Spinal cord (tissue), 10 donors: ENCODE data around the gene ZNF580. TPM values are rescaled to one million over a fixed set of nuclear protein-coding genes. Genes with fewer than 3 reads are reported as not detected.

Source experiments
- DNase-seq, 6 donors: peaks; one replicate each; pipeline versions ENCODE4 v3.0.0 to v3.0.0-alpha.2; 2013 to 2015; ENCODE audit warnings: low spot score in 6 of 6, low read depth in 4 of 6
- H3K27ac ChIP-seq: one replicate; pipeline ENCODE4 v1.5.1; 2013; ENCODE audit warnings: low read depth, low read length, control low read depth
- H3K27me3 ChIP-seq: one replicate; pipeline ENCODE4 v1.6.1; 2013; ENCODE audit warnings: low read length; ENCODE audit not compliant: control insufficient read depth, insufficient read depth
- H3K36me3 ChIP-seq: one replicate; pipeline ENCODE4 v1.6.1; 2013; ENCODE audit warnings: low read length; ENCODE audit not compliant: control insufficient read depth, insufficient read depth
- H3K4me1 ChIP-seq: one replicate; pipeline ENCODE4 v1.6.1; 2013; ENCODE audit warnings: low read length; ENCODE audit not compliant: control insufficient read depth, insufficient read depth
- H3K4me3 ChIP-seq: one replicate; pipeline ENCODE4 v1.5.1; 2013; ENCODE audit warnings: low read depth, low read length, control low read depth
- H3K9me3 ChIP-seq: one replicate; pipeline ENCODE4 v1.6.1; 2013; ENCODE audit warnings: low read length; ENCODE audit not compliant: control insufficient read depth, insufficient read depth
- WGBS: methylation state at CpG from one replicate; pipeline ENCODE4 v1.1.5; 2013; ENCODE audit warnings: missing lambda C conversion rate; ENCODE audit not compliant: insufficient coverage; 5-methylcytosine and 5-hydroxymethylcytosine counted together
- polyA plus RNA-seq, 2 donors: library from polyadenylated mRNA; unstranded; fragments of 120-200 nt; gene quantifications; one replicate each; pipeline ENCODE4 v1.2.1, GENCODE V29; 2013; ENCODE audit not compliant: insufficient read length in 2 of 2
- total RNA-seq, 2 donors: library from RNA; depleted of rRNA in 1 of 2; stranded (reverse); fragments of 120-200 nt in 1 of 2; fragments of >200 nt in 1 of 2; gene quantifications; one replicate each; pipeline versions ENCODE4 v1.2.3 to v1.2.4, GENCODE V29; 2013 to 2014
- donor health status: healthy.

ZNF580 gene
- total and polyA plus RNA-seq, 4 donors: 3.5 to 71.7 (median 38.7) TPM

GRCh38 chr19:55680339-55681130 is 39.7 kb downstream of the ZNF580 start:
- 98% methylated on average over 18 of the region's 20 CpGs for WGBS
- Histone ChIP-seq H3K4me3 (no peak overlapping the region), H3K27me3 (no peaks in the 10 kb centered on the region), H3K27ac (no peak overlapping the region), H3K4me1 (peaks cover 19% of the 10 kb centered on the region), H3K36me3 (peaks cover 80% of the 10 kb centered on the region), H3K9me3 (no peaks in the 10 kb centered on the region)
- no peak for DNase-seq

GRCh38 chr19:55681131-55682092 is 40.6 kb downstream of the ZNF580 start:
- peaks cover 89% of the 10 kb centered on the region for H3K36me3 ChIP-seq
- no peak for DNase-seq

DNA sequence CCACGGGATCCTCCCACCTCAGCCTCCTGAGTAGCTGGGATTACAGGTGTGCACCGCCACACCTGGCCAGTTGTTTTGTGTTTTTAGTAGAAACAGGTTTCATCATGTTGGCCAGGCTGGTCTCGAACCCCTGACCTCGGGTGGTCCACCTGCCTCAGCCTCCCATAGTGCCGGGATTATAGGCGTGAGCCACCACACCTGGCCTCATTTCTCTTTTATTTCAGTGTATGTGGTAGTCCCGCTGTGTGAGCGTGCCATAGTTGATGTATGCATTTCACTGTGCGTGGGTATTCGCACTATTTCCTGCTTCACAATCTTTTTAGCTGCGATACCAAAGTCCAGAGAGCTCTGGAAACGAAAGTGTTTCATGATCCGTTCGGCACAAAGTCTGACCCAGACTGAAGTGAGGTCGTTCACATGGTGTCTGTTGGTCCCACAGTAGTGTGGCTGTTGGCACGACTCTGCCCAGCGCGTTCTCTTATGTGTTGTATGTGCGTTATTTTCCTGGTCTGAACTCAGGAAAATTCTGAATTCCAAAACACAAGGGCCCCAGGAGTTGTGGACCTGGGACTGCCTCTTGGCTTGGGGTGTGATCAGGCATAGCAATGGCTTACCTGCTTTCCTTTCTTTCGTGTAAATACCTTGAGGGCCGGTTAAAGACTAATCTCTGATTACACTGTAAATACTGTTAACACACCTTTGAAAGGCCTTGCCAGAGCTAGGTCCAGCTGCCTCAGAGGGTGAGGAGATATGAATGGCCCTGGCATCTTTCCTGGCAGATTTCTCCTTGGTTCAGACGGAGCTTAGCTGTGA is 42.9 kb downstream of the ZNF580 start:
- 92% methylated on average over 17 of the region's 22 CpGs for WGBS

More at GRCh38 chr19:55681131-55682092, 40.6 kb downstream of the ZNF580 start:
- no peak overlapping the region for H3K27ac ChIP-seq
- no peaks in the 10 kb centered on the region for H3K9me3 ChIP-seq
- H3K27me3 ChIP-seq: no peaks in the 10 kb centered on the region
- H3K4me1 ChIP-seq: peaks cover 14% of the 10 kb centered on the region
- H3K4me3 ChIP-seq: no peak overlapping the region
- 82% methylated on average over 2 of the region's 9 CpGs for WGBS

DNA sequence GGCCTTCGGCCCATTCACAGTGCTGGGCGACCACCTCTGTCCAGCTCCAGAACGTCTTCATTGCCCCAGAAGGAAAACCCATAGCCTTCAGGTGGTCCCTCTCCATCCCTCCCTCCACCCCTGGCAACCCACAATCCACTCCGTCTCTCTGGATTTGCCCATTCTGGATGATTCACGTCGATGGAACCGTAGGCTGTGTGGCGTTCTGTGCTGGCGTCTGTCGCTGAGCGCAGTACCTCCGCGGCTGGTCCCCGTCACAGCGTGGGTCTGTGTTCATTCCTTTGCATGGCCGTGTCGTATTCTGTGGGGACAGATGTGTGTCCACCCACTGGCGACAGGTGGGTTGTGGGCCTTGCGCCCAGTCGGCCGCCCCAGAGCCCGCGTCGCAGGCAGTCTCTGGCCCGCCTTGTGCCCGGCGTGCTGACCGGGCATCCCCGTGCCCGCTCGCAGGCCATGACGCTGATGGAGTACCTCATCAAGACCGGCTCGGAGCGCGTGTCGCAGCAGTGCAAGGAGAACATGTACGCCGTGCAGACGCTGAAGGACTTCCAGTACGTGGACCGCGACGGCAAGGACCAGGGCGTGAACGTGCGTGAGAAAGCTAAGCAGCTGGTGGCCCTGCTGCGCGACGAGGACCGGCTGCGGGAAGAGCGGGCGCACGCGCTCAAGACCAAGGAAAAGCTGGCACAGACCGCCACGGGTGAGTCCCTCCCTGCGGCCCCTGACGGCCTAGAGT is 44.3 kb downstream of the ZNF580 start:
- no peak overlapping the region for H3K27ac ChIP-seq
- peaks cover 95% of the 10 kb centered on the region for H3K36me3 ChIP-seq
- DNase-seq: no peak
- H3K4me3 ChIP-seq: no peak overlapping the region
- no peaks in the 10 kb centered on the region for H3K27me3 ChIP-seq
- no peaks in the 10 kb centered on the region for H3K4me1 ChIP-seq
- no peaks in the 10 kb centered on the region for H3K9me3 ChIP-seq
- WGBS: 97% methylated on average over 59 of the region's 60 CpGs

More for the DNA sequence above, 42.9 kb downstream of the ZNF580 start:
- no peak overlapping the region for H3K27ac ChIP-seq
- peaks cover 1% of the 10 kb centered on the region for H3K4me1 ChIP-seq
- H3K36me3 ChIP-seq: peaks cover 95% of the 10 kb centered on the region
- H3K27me3 ChIP-seq: no peaks in the 10 kb centered on the region
- no peak overlapping the region for H3K4me3 ChIP-seq
- DNase-seq: no peak
- no peaks in the 10 kb centered on the region for H3K9me3 ChIP-seq

DNA sequence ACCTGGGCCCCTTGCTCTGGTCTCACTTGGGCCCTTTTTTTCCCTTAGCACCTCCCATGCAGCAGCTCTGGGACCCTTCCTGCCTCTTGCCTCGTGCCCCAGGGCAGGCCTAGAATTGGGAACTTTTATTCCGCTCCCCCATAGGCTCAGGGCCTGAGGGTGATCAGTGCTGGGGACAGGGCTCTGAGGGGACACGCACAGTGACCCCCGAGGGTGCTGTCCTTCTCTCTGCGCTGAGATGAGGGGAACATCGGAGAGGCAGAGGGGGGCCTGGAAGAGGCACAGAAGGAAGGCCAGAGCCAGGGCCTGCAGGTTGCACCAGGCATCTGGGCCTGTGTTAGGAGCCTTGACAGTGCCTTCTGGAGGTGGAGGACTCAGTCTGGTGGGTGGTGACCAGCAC is 45.0 kb downstream of the ZNF580 start:
- Histone ChIP-seq H3K4me1 (no peaks in the 10 kb centered on the region), H3K27me3 (no peaks in the 10 kb centered on the region), H3K9me3 (no peaks in the 10 kb centered on the region), H3K36me3 (peaks cover 95% of the 10 kb centered on the region), H3K27ac (no peak overlapping the region), H3K4me3 (no peak overlapping the region)
- no peak for DNase-seq
- 96% methylated on average over 6 of the region's 6 CpGs for WGBS

- 94% methylated on average over 28 of the region's 29 CpGs for whole genome bisulfite sequencing
- Histone ChIP-seq H3K36me3 (peaks cover 97% of the 10 kb centered on the region), H3K27ac (no peak overlapping the region), H3K27me3 (no peaks in the 10 kb centered on the region), H3K9me3 (no peaks in the 10 kb centered on the region), H3K4me1 (no peaks in the 10 kb centered on the region), H3K4me3 (no peak overlapping the region)
- DNase-seq: no peak
Measured at GRCh38 chr19:55686311-55687050, 45.7 kb downstream of the ZNF580 start.

DNA sequence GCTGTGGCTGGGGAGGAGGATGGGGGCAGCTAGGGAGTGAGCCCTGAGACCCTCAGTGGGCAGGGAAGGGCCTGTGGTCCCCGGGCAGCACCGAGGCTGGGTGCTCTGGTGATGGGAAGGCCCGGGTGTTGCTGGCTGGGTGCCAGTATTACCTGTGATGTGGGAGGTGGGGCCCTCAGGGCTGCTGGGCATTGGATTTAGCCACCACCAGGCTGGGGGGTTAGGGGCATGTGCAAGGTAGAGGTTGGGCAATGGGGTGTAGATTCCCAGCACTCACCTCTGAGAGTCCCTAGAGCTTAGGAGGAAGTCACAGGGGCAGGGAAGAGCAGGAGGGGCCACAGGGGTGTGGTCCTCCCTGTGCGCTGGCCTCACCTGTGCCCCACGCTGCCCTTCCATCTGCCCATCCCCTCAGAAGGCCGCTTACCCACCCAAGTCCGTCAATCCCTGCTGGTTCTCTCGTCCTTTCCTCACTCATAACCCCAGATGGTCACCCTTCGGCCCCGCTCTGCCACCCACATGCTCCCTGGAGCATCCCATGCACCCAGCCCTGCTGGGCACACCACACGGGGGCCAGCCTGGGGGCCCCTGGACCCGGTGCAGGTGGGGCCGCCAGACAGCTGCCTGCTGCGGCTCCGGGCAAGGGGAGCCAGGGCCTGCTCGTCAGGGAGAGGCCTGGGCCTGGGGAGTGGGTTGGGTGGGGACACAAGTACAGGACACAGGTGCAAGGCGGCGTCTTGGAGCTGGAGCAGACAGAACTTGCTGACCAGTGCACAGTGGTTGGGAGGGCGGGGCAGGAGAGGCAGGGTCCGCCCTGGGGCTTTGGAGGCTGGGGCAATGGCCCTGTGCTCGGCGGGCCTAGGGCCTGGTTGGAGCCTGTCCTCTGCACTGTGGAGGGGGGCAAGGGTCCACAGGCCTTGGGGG is 46.7 kb downstream of the ZNF580 start:
- no peak overlapping the region for H3K27ac ChIP-seq
- H3K27me3 ChIP-seq: no peaks in the 10 kb centered on the region
- no peak for DNase-seq
- no peak overlapping the region for H3K4me3 ChIP-seq
- H3K9me3 ChIP-seq: no peaks in the 10 kb centered on the region
- H3K36me3 ChIP-seq: peaks cover 99% of the 10 kb centered on the region
- WGBS: 95% methylated on average over 21 of the region's 22 CpGs
- H3K4me1 ChIP-seq: no peaks in the 10 kb centered on the region
